ENCODE results near the gene VPS33A. TPM values are rescaled to one million over a fixed set of nuclear protein-coding genes. Genes with fewer than 3 reads are reported as not detected.

Gene VPS33A
- 18.3 and 23.1 TPM in 2 replicates for total RNA-seq

DNA sequence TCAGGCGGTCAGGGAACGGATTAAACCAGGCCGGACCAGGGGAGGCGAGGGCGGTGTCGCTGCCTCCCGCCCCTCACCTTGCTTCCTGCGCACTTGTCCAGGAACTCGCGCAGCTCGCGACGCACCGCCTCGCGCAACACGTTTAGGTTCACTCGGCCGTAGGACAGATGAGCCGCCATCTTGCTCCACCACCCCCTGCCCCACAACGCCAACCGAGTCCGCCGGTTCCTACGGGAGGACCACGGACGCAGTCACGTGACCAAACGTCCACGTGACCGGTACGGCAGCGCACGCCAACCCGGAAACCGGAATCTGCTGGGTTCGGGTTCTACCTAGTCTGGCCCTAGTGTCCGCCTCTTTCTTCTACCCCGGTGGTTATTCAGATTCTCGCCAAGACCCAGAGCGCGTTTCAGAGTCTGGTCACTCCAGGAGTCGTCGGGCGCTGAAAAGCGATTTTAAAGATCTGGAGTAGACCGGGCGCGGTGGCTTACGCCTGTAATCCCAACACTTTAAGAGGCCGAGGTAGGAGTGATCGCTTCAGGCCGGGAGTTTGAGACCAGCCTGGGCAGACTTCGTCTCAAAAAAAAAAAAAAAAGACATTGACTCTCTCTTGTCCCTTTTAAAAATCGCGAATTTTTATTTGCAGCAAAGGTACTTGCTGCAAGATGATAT, at the start of gene VPS33A:
Gene VPS33A (minus strand): TSS at position 265 of the 672 bp plus-strand sequence. CDS start 86 bp downstream, at position 179.

GRCh38 chr12:122225683-122226365, 40.5 kb downstream of the VPS33A start, which contains the start of gene DIABLO:
TSS of gene DIABLO (minus strand) at chr12:122226052. CDS start at chr12:122226014, 38 bp downstream.

GRCh38 chr12:122203301-122204166, 62.8 kb downstream of the VPS33A start, which contains the start of gene B3GNT4:
TSS of gene B3GNT4 (plus strand) at chr12:122203709. CDS start at chr12:122204619, 910 bp downstream.

GRCh38 chr12:122182887-122183587, 83.3 kb downstream of the VPS33A start, which contains the start of gene LRRC43:
TSS of gene LRRC43 (plus strand) at chr12:122183123. CDS start at chr12:122183145, 22 bp downstream.

Other genes with a start within 250 kb of the VPS33A start
- gene BCL7A, start 244.6 kb downstream of the VPS33A start, total RNA-seq: 6.6 and 7.1 TPM in 2 replicates
- gene MLXIP, start 187.7 kb downstream of the VPS33A start, total RNA-seq: 25.2 and 27.7 TPM in 2 replicates
- not detected in 2 replicates for gene IL31, start 92.3 kb downstream of the VPS33A start, total RNA-seq
- 0.83 and 1.2 TPM in 2 replicates for gene LRRC43, start 83.4 kb downstream of the VPS33A start, total RNA-seq
- 0.52 and 0.59 TPM in 2 replicates for gene B3GNT4, start 62.8 kb downstream of the VPS33A start, total RNA-seq
- gene DIABLO, start 40.4 kb downstream of the VPS33A start, total RNA-seq: 48.7 and 53.5 TPM in 2 replicates
- 63.5 and 85.5 TPM in 2 replicates for gene CLIP1, start 156.2 kb upstream of the VPS33A start, total RNA-seq
- 11.6 and 11.9 TPM in 2 replicates for gene ZCCHC8, start 234.4 kb upstream of the VPS33A start, total RNA-seq

Data from smooth muscle cell of the pulmonary artery (primary cell).